Fibroblast of pulmonary artery (primary cell): Measurements from ENCODE around the gene CT45A7.
"Not testable (repeated sequence)": the region's sequence is repeated elsewhere in the genome, so short reads cannot be mapped to it uniquely, and the experiment has no call there.

ENCODE experiments used
- DNase-seq: peaks from one replicate; pipeline ENCODE4 v3.0.0-alpha.2; 2010; ENCODE audit warnings: low read depth
- H3K4me3 ChIP-seq: replicated peaks from 2 replicates; pipeline ENCODE4 v1.5.1; 2011; ENCODE audit warnings: low read depth, mild to moderate bottlenecking, control low read depth, low read length, moderate library complexity

CT45A7 gene

GRCh38 chrX:135837180-135837579, at the start of gene CT45A7:
TSS of gene CT45A7 (minus strand) at chrX:135837280. CDS start at chrX:135833533, 3,747 bp downstream.
- not testable (repeated sequence) for DNase-seq, H3K4me3 ChIP-seq

GRCh38 chrX:135882741-135883140, 45.7 kb upstream of the CT45A7 start:
- not testable (repeated sequence) for DNase-seq, H3K4me3 ChIP-seq

- DNase-seq, H3K4me3 ChIP-seq: not testable (repeated sequence)
These were observed 34.6 kb upstream of the CT45A7 start, which contains the start of gene CT45A9 for GRCh38 chrX:135871712-135872111. TSS of gene CT45A9 (minus strand) at chrX:135871812. CDS start at chrX:135868061, 3,751 bp downstream.

- DNase-seq, H3K4me3 ChIP-seq: not testable (repeated sequence)
These were observed 17.4 kb upstream of the CT45A7 start, which contains the start of gene CT45A8 for GRCh38 chrX:135854438-135854837. TSS of gene CT45A8 (minus strand) at chrX:135854538. CDS start at chrX:135850783, 3,755 bp downstream.

- not testable (repeated sequence) for DNase-seq, H3K4me3 ChIP-seq
These were observed 17.2 kb downstream of the CT45A7 start, which contains the start of gene CT45A2 for GRCh38 chrX:135819912-135820311. TSS of gene CT45A2 (minus strand) at chrX:135820012. CDS start at chrX:135816265, 3,747 bp downstream.

- not testable (repeated sequence) for H3K4me3 ChIP-seq, DNase-seq
These were observed 34.4 kb downstream of the CT45A7 start, which contains the start of gene CT45A6 for GRCh38 chrX:135802687-135803086. TSS of gene CT45A6 (minus strand) at chrX:135802787. CDS start at chrX:135798993, 3,794 bp downstream.

- not testable (repeated sequence) for DNase-seq, H3K4me3 ChIP-seq
These were observed 51.7 kb downstream of the CT45A7 start, which contains the start of gene CT45A5 for GRCh38 chrX:135785403-135785802. TSS of gene CT45A5 (minus strand) at chrX:135785503. CDS start at chrX:135781729, 3,774 bp downstream.
